HCT116 (cell line): Measurements from ENCODE around the gene KRCC1.

ENCODE experiments used
- POLR2A ChIP-seq: IDR thresholded peaks from 2 replicates; pipeline ENCODE4 v1.7.0; 2011; ENCODE audit warnings: borderline replicate concordance; ENCODE audit not compliant: insufficient read depth, insufficient read length; ENCODE audit errors: extremely low read depth
- ZNF274 ChIP-seq: fragments of 200-500 bp; sonication (Bioruptor generic); IDR thresholded peaks from 2 replicates; pipeline ENCODE4 v1.6.1; 2014; ENCODE audit warnings: mild to moderate bottlenecking, low read depth, low read length, inconsistent platforms
- TF ChIP-seq, protein P1 (sequence below): IDR thresholded peaks from 2 replicates; pipeline ENCODE4 v1.6.1; 2011; ENCODE audit warnings: mild to moderate bottlenecking, low read length, moderate library complexity; ENCODE audit not compliant: insufficient replicate concordance; ENCODE audit errors: extremely low read depth
- TF ChIP-seq, protein P2 (sequence below), 3 experiments: fragments of 200-600 bp in 1 of 3; sonication (generic) in 1 of 3; IDR thresholded peaks in 2 of 3; conservative IDR thresholded peaks in 1 of 3; 2 replicates each; pipeline ENCODE4 v1.5.1; 2012 to 2017; ENCODE audit warnings: low read depth in 2 of 3, low read length in 2 of 3, antibody characterized with exemption in 1 of 3, borderline replicate concordance in 1 of 3, control low read depth in 1 of 3, mild to moderate bottlenecking in 1 of 3, mixed read lengths in 1 of 3, mixed run types in 1 of 3, moderate library complexity in 1 of 3; ENCODE audit not compliant: insufficient read depth in 1 of 3

DNA sequence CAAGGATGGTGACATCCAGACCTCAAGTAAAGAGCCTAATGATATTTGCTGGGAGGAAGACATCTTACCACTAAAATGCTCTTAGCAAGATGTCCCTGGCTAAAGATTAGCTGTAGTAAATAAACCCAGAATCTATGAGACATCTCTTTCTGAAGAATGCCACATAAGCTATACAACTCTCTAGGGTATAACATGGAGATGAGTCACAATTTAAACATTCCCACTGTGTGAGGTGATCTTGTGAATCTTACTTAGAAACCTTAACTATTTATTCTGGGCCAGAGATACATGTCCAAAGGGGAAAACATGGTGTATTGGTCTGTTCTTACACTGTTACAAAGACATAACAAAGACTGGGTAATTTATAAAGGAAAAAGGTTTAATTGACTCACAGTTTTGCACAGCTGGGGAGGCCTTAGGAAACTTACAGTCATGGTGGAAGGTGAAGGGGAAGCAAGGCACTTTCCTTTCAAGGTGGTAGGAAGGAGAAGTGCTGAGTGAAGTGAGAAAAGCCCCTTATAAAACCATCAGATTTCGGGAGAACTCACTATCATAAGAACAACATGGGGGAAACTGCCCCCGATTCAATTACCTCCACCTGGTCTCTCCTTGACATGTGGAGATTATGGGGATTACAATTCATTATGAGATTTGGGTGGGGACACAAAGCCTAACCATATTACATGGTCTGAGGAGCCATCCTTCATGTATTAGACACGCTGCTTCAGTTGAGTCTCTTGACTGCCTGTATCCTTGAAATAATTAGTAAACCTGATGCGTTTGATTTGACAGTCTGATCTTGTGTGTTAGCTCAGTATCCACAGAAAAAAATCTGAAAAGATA lies 17.1 kb downstream of the KRCC1 start:
- TF ChIP-seq POLR2A (no peak), ZNF274 (no peak)
- TF ChIP-seq, protein P1, sequence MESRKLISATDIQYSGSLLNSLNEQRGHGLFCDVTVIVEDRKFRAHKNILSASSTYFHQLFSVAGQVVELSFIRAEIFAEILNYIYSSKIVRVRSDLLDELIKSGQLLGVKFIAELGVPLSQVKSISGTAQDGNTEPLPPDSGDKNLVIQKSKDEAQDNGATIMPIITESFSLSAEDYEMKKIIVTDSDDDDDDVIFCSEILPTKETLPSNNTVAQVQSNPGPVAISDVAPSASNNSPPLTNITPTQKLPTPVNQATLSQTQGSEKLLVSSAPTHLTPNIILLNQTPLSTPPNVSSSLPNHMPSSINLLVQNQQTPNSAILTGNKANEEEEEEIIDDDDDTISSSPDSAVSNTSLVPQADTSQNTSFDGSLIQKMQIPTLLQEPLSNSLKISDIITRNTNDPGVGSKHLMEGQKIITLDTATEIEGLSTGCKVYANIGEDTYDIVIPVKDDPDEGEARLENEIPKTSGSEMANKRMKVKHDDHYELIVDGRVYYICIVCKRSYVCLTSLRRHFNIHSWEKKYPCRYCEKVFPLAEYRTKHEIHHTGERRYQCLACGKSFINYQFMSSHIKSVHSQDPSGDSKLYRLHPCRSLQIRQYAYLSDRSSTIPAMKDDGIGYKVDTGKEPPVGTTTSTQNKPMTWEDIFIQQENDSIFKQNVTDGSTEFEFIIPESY, result no peak
- TF ChIP-seq, protein P2, sequence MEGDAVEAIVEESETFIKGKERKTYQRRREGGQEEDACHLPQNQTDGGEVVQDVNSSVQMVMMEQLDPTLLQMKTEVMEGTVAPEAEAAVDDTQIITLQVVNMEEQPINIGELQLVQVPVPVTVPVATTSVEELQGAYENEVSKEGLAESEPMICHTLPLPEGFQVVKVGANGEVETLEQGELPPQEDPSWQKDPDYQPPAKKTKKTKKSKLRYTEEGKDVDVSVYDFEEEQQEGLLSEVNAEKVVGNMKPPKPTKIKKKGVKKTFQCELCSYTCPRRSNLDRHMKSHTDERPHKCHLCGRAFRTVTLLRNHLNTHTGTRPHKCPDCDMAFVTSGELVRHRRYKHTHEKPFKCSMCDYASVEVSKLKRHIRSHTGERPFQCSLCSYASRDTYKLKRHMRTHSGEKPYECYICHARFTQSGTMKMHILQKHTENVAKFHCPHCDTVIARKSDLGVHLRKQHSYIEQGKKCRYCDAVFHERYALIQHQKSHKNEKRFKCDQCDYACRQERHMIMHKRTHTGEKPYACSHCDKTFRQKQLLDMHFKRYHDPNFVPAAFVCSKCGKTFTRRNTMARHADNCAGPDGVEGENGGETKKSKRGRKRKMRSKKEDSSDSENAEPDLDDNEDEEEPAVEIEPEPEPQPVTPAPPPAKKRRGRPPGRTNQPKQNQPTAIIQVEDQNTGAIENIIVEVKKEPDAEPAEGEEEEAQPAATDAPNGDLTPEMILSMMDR (IDR thresholded peaks at IDR 0.05 in 2 of 3, conservative IDR thresholded peaks at IDR 0.05 in 1 of 3; ENCODE audit: borderline replicate concordance in 1 of 3, insufficient read depth in 1 of 3, low read depth in 2 of 3, low read length in 2 of 3), result peak in 1 of 3 experiments; percentile 24; a peak in 1 of 6 replicates
